GM12878 (cell line): Measurements from ENCODE around the gene TRIM62. TPM values are rescaled to one million over a fixed set of nuclear protein-coding genes. Genes with fewer than 3 reads are reported as not detected.

ENCODE experiments used
- ATAC-seq: fragments of 200-7000 bp; cut with Tn5 transposase; 3 replicates; pipeline ENCODE4 v1.9.1; 2020; ENCODE audit warnings: mild to moderate bottlenecking, moderate library complexity
- BruUV-seq: library from RNA; stranded (reverse); fragments of 400-500 nt; replicated peaks from 2 replicates; lab custom pipeline; 2021; lab: Mats Ljungman, UMichigan
- CTCF ChIA-PET: fragments of 300-600 bp; sonication (Branson Sonifier 250); formaldehyde crosslinking; extraction: SDS; loops from one replicate; lab custom pipeline; 2021; ENCODE audit warnings: inconsistent platforms; lab: Yijun Ruan, JAX
- POLR2A ChIA-PET: fragments of 350-600 bp; formaldehyde crosslinking; extraction: SDS; loops from one replicate; lab custom pipeline; 2021; ENCODE audit warnings: inconsistent platforms; lab: Charles Lee
- RAD21 ChIA-PET: fragments of 300-600 bp; sonication (Branson Sonifier 250); formaldehyde crosslinking; loops from one replicate; lab custom pipeline; 2023; ENCODE audit warnings: antibody characterized with exemption; ENCODE audit not compliant: unreplicated experiment; lab: Charles Lee
- SMC1A ChIA-PET: fragments of 300-600 bp; sonication (Branson Sonifier 250); formaldehyde crosslinking; loops from one replicate; lab custom pipeline; 2023; ENCODE audit not compliant: unreplicated experiment, uncharacterized antibody; lab: Charles Lee
- DNase-seq: peaks from one replicate; pipeline ENCODE4 v3.0.0-alpha.2; 2011; ENCODE audit warnings: low read depth, low spot score
- FAIRE-seq: peaks from 3 replicates; lab custom pipeline; 2011; peaks lifted over from hg19 to GRCh38; lab: Jason Lieb, UNC
- H2AFZ ChIP-seq: 2 replicates; pipeline ENCODE4 v1.6.0; 2011; ENCODE audit warnings: low read depth, low read length, control low read depth; ENCODE audit not compliant: control insufficient read depth
- H3K27ac ChIP-seq: 2 replicates; pipeline ENCODE4 v1.5.1; 2011; ENCODE audit warnings: control low read depth; ENCODE audit not compliant: control insufficient read depth, insufficient read depth
- H3K27me3 ChIP-seq, 2 experiments: replicated peaks in 1 of 2; 2 replicates each; pipeline versions ENCODE4 v1.6.0 to v1.6.1; 2011; ENCODE audit warnings: low read length in 1 of 2; ENCODE audit not compliant: control insufficient read depth in 2 of 2, insufficient read depth in 2 of 2
- H3K36me3 ChIP-seq, 2 experiments: 2 replicates each; pipeline ENCODE4 v1.5.1; 2011; ENCODE audit warnings: low read length in 1 of 2; ENCODE audit not compliant: control insufficient read depth in 2 of 2, insufficient read depth in 2 of 2
- H3K4me1 ChIP-seq: 2 replicates; pipeline ENCODE4 v1.6.1; 2011; ENCODE audit warnings: mild to moderate bottlenecking, low read length, moderate library complexity, mixed read lengths; ENCODE audit not compliant: control insufficient read depth, insufficient read depth
- H3K4me2 ChIP-seq: 2 replicates; pipeline ENCODE4 v1.6.0; 2011; ENCODE audit warnings: control low read depth; ENCODE audit not compliant: control insufficient read depth, insufficient read depth
- H3K4me3 ChIP-seq: fragments of 200-600 bp; sonication (generic); 2 replicates; pipeline ENCODE4 v1.5.1; 2016
- H3K79me2 ChIP-seq: 2 replicates; pipeline ENCODE4 v1.6.0; 2011; ENCODE audit warnings: low read length; ENCODE audit not compliant: control insufficient read depth, insufficient read depth
- H3K9ac ChIP-seq: 2 replicates; pipeline ENCODE4 v1.8.0; 2011; ENCODE audit warnings: low read length, control low read depth, mixed read lengths; ENCODE audit not compliant: control insufficient read depth, insufficient read depth
- H3K9me3 ChIP-seq: replicated peaks from 3 replicates; pipeline ENCODE4 v1.5.1; 2011; ENCODE audit warnings: mild to moderate bottlenecking, low read length; ENCODE audit not compliant: control insufficient read depth, insufficient read depth
- H4K20me1 ChIP-seq: 2 replicates; pipeline ENCODE4 v1.6.0; 2011; ENCODE audit not compliant: control insufficient read depth, insufficient read depth
- CEBPB ChIP-seq, 2 experiments: fragments of 150-350 bp in 1 of 2; IDR thresholded peaks; 2 replicates each; pipeline ENCODE4 v1.6.1; 2012 to 2014; ENCODE audit warnings: low read depth in 2 of 2, low read length in 2 of 2, borderline replicate concordance in 1 of 2, inconsistent platforms in 1 of 2
- IKZF1 ChIP-seq: fragments of 450-650 bp; conservative IDR thresholded peaks from 2 replicates; pipeline ENCODE4 v1.6.1; 2017; ENCODE audit warnings: antibody characterized with exemption, mild to moderate bottlenecking
- REST ChIP-seq: IDR thresholded peaks from 2 replicates; pipeline ENCODE4 v1.6.1; 2012; ENCODE audit warnings: mild to moderate bottlenecking, low read depth, low read length
- STAT1 ChIP-seq: fragments of 450-650 bp; conservative IDR thresholded peaks from 2 replicates; pipeline ENCODE4 v1.6.1; 2014; ENCODE audit warnings: antibody characterized with exemption, mild to moderate bottlenecking
- whole genome bisulfite sequencing: methylation state at CpG from one replicate; pipeline ENCODE4 v1.1.6; 2016; ENCODE audit warnings: low lambda C conversion rate; ENCODE audit not compliant: insufficient replicate concordance, insufficient coverage; ENCODE audit errors: missing lambda C conversion rate; 5-methylcytosine and 5-hydroxymethylcytosine counted together
- in situ Hi-C: fragments of 300-500 bp; cut with MboI; formaldehyde crosslinking; loops from 9 replicates; pipeline ENCODE4 v1.14.3; 2018; ENCODE audit warnings: mixed read lengths
- intact Hi-C: fragments of 100-400 bp; cut with micrococcal nuclease; formaldehyde crosslinking; loops from one replicate; pipeline ENCODE4 v1.14.2; 2022; ENCODE audit not compliant: unreplicated experiment
- polyA plus RNA-seq, 11 experiments: library from polyadenylated mRNA; depleted of rRNA in 4 of 11; unstranded in 6 of 11; stranded (reverse) in 5 of 11; fragments of >200 nt; fragmentation: Nextera tagmentation in 4 of 11; fragmentation: Illumina TruSeq in 1 of 11; extraction: Ambion mirVana in 4 of 11; extraction: Trizol in 1 of 11; gene quantifications; 1 replicate in 1 of 11; 2 replicates in 10 of 11; pipeline versions ENCODE4 v1.2.1 to v1.2.3, GENCODE V29; 2011 to 2016; ENCODE audit warnings: inconsistent platforms in 2 of 11, missing spikeins in 2 of 11, low read depth in 1 of 11
- total RNA-seq, 4 experiments: library from RNA; depleted of rRNA in 3 of 4; stranded (reverse); fragments of >200 nt in 3 of 4; fragmentation: Illumina TruSeq in 1 of 4; extraction: Trizol in 1 of 4; gene quantifications; 2 replicates each; pipeline versions ENCODE4 v1.2.1 to v1.2.3, GENCODE V29; 2013 to 2021

The TRIM62 gene
- total and polyA plus RNA-seq, 10 of the 15 experiments (the other 5 are each of a cell fraction or from before 2014, with no cell fraction given) = 0.52 to 4.2 (median 1.9) TPM

- in situ Hi-C loops (no loop called here), intact Hi-C loops (no loop called here)
- no peaks in the 10 kb centered on the region for H3K27me3 ChIP-seq
- ChIA-PET SMC1A (no interaction called here), RAD21 (no interaction called here), POLR2A (no interaction called here), CTCF (no interaction called here)
- no peak overlapping the region for H2AFZ ChIP-seq
- no peaks in the 10 kb centered on the region for H3K36me3 ChIP-seq
- no peak overlapping the region for H3K4me2 ChIP-seq
- no peaks in the 10 kb centered on the region for H3K4me1 ChIP-seq
- H3K4me3 ChIP-seq = no peak overlapping the region
- BruUV-seq = no TSS peak
- TF ChIP-seq REST (no peak), IKZF1 (no peak), STAT1 (no peak), CEBPB (IDR thresholded peaks at IDR 0.05; ENCODE audit: borderline replicate concordance in 1 of 2, low read depth in 2 of 2, low read length in 2 of 2) (no peak)
- no peak for ATAC-seq
- WGBS = 72% methylated on average over 2 of the region's 2 CpGs
- no peak overlapping the region for H3K27ac ChIP-seq
- H3K79me2 ChIP-seq = no peaks in the 10 kb centered on the region
- no peaks in the 10 kb centered on the region for H3K9me3 ChIP-seq
- no peaks in the 10 kb centered on the region for H4K20me1 ChIP-seq
- no peak for FAIRE-seq
- no peak overlapping the region for H3K9ac ChIP-seq
- no peak for DNase-seq
These were observed 38.1 kb downstream of the TRIM62 start for GRCh38 chr1:33143698-33144097.
